Fibroblast of lung (primary cell): Measurements from ENCODE around the gene NTRK2.
"Not testable (repeated sequence)": the region's sequence is repeated elsewhere in the genome, so short reads cannot be mapped to it uniquely, and the experiment has no call there.

Experiments
- CTCF ChIP-seq, 2 donors: IDR thresholded peaks in 1 of 2; conservative IDR thresholded peaks in 1 of 2; 1 replicate in 1 of 2; 2 replicates in 1 of 2; pipeline ENCODE4 v1.5.1; 2011 to 2012; ENCODE audit warnings: low read length in 2 of 2, control low read depth in 1 of 2, inconsistent platforms in 1 of 2, low read depth in 1 of 2, mild to moderate bottlenecking in 1 of 2
- EZH2 ChIP-seq: IDR thresholded peaks from 2 replicates; pipeline ENCODE4 v1.5.1; 2012; ENCODE audit warnings: low read length, control low read depth, mild to moderate bottlenecking; ENCODE audit errors: missing control alignments

DNA sequence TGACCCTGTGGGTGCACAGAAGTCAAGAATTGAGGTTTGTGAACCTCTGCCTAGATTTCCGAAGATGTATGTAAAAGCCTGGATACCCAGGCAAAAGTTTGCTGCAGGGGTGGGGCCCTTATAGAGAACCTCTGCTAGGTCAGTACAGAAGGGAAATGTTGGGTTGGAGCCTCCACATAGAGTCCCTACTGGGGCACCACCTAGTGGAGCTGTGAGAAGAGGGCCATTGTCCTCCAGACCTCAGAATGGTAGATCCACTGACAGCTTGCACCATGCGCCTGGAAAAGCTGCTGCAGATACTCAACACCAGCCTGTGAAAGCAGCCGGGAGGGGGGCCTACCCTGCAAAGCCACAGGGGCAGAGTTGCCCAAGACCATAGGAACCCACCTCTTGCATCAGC is 399.9 kb downstream of the NTRK2 start:
- TF ChIP-seq CTCF (conservative IDR thresholded peaks at IDR 0.05 in 1 of 2, IDR thresholded peaks at IDR 0.05 in 1 of 2; ENCODE audit: low read depth in 1 of 2, low read length in 2 of 2); EZH2: not testable (repeated sequence)
